CD4-positive, alpha-beta T cell treated with Interleukin-6 for 4 hours (primary cell): ENCODE data around the gene TRIM43.
"Not testable (repeated sequence)": the region's sequence is repeated elsewhere in the genome, so short reads cannot be mapped to it uniquely, and the experiment has no call there.

Source experiments
- DNase-seq: peaks from one replicate; pipeline ENCODE4 v3.0.0-alpha.2; 2020; ENCODE audit warnings: mixed read lengths

Gene TRIM43

DNA sequence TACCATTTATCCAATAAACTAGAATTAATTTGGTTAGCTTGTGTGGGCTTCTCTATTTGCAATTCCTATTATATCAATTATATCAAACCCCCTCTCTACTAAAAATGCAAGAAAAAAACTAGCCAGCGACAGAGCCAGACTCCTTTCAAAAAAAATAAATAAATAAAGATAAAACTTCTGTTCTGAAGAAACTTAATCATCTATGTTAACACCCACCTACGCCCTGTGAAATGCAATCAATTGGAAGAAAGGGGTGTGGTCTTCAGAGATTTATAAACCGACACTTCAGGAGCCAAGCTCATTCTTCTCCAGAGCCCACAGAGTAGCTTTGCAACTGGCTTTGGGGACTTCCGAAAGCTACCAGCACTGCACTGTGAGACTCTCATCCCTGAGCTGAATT, at the start of gene TRIM43:
TSS of gene TRIM43 (plus strand) at position 301 of the 400 bp plus-strand sequence. CDS start 2,023 bp downstream, outside the sequence.
- not testable (repeated sequence) for DNase-seq

DNA sequence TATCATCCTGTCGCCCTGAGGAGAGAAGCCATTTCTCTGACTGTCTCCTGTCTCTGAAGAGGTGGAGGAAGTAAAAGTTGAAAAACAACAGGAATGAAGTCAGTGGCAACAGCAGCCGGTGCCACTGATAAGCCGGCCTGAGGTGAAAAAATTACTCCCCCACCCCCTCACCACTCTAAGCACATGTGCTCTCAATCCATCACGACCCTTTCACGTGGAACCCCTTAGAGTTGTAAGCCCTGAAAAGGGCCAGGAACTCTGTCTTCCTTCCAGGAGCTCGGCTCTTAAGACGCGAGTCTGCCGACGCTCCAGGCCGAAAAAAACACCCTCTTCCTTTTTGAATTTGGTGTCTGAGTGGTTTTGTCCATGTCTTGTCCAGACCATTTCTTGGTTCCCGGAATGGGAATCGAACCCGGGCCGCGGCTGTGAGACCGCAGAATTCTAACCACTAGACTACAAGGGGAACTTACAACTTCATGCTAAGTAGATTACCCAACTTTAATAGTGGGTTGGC, 40.7 kb upstream of the TRIM43 start:
- no peak for DNase-seq

DNA sequence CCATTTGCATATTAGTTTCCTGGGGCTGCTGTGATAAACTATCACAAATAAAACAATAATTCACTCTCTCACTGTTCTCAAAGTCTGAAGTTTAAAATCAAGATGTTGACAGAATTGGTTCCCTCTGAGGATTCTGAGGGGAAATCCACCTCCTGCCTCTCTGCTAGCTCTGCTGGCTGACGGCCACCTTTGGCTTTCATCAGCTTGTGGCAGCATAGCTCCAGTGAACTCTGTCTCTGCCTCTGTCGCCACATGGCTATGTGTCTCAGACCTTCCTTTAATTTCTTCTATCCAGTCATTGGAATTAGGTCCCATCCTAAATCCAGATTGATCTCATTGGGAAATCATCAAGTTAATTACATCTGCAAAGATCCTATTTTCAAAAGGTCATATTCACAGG, 38.9 kb upstream of the TRIM43 start:
- DNase-seq = no peak

DNA sequence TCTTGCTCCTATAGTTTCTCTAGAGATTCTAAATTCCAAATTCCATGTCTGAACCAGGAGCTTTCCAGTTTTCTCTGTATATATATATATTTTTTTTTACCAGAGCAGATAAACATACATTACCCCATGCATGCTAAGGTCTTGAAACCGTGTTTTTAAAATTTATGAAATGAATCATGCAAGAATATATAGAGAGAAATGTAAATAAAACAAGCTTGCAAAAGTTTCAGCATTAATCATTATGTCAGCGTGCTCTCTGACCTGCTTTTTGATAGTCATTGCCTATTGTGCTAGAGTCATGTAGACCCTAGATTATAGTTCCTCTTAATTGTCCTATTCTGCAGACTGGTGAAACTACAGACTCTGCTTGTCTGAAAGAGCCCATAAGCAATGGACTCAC, 22.6 kb upstream of the TRIM43 start:
- no peak for DNase-seq

- no peak for DNase-seq
Measured at GRCh38 chr2:95573866-95574265, 17.9 kb upstream of the TRIM43 start.

DNA sequence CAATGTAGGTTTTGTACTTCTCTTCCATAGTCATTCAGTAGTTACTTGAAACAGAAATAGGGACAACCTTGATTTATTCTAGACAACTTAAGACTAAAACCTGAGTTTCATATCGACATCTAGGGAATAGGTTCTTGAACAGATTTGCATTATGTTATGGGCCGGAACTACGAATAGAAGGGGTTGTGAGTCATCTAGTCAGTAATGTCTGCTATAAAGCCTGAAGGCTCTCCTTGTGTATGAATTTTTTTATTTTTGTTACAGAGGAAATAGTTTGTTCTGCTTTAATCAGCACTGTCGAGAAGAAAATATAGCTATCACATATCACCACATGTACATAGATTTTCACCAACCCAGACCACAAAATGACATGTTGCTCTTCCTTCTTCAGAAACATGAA, 17.3 kb upstream of the TRIM43 start:
- no peak for DNase-seq

DNA sequence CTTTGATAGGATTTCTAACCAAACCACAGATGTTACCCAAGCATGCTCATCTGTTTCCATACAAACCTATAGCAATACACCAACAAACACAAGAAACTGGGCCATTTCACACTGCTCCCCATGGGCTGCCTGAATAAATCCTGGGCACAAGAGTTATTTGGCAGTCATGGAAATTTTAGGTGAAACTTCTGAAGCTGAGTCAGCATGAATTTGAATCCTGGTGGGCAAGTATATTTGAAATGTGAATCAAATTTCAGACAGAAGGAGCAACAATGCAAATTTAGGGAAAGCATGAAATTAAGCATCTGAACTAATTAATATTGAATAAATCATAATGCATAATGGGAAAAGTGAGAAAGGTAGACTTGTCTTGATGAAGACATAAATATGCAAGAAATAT, 15.9 kb upstream of the TRIM43 start:
- DNase-seq = no peak

- DNase-seq = no peak
Measured at GRCh38 chr2:95578539-95578938, 13.3 kb upstream of the TRIM43 start.

- DNase-seq = not testable (repeated sequence)
Measured at GRCh38 chr2:95583545-95583944, 8.3 kb upstream of the TRIM43 start.

DNA sequence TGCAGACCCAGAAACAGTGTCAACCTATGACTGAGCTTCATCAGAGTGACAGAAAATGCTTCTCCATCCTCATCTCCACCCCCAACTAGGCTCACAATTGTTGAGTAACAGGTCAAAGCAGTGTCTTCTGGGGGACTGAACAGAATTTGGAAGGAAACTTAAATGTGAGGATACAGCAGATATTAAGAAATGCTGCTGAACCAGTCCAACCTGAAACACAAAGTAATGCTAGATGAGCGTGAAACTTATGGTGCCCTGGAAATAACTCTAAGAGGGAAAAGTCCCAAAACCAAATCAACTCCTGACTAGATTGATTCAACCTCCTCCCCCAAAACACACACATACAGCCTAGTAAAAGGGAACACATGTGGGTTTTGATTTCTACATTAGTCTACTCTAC, 7.5 kb upstream of the TRIM43 start:
- DNase-seq = not testable (repeated sequence)

DNA sequence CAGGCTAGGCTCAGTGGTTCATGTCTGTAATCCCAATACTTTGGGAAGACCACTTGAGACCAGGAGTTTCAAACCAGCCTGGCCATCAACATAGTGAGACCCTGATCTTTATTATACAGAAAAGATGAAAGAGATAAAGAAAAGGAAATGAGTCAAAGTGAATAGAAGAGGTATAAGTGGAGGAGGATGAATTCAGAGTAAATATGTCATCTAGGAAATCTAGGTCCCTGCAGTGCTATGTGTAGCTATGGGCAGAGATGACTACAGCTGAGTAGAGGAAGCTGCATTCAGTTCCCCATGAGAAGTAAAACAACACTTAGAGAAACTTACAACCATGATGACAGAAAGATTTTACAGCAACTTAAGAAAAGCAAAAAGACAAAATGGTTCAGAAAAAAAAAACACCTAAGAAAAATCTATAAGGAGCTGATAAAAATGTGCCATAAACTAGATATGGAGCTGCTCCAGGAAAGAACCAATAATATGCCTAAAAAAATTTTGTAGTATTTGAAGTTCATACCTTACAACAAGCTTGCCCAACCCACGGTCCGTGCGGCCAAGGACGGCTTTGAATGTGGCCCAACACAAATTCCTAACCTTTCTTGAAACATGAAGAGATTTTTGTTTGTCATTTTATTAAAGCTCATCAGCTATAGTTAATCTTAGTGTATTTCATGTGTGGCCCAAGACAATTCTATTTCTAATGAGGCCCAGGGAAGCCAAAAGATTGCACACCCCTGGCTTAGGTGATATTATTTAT, 1.8 kb upstream of the TRIM43 start:
- DNase-seq = not testable (repeated sequence)

DNA sequence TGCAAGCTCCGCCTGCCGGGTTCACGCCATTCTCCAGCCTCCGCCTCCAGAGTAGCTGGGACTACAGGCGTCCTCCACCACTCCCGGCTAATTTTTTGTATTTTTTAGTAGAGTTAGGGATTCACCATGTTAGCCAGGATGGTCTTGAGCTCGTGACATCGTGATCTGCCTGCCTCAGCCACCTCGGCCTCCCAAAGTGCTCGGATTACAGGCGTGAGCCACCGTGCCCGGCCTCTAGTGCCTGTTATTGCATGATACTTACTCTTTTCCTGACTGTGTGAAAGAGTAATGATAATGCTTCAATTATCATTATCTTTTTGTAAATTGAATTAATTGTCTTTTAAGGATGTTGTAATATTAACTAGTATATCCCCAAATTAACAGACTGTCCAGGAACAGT, 1.2 kb downstream of the TRIM43 start:
- not testable (repeated sequence) for DNase-seq

DNA sequence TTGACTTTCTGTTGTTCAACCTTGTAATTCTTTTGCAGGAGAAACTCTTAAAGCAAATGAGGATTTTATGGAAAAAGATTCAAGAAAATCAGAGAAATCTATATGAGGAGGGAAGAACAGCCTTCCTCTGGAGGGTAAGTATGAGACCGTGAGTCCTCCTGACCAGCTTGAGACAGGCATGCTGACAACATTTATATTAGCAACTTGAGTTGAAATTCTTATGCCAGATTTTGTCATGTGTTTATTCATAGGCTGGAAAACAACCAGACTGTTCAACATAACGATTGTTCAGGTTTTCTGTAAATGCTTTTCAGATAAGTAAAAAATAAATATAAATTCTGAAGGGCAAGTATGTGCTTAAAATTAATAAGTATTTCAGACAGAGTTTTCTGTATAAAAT, 3.2 kb downstream of the TRIM43 start:
- DNase-seq = not testable (repeated sequence)

- DNase-seq = not testable (repeated sequence)
Measured at GRCh38 chr2:95601301-95601700, 9.5 kb downstream of the TRIM43 start.

DNA sequence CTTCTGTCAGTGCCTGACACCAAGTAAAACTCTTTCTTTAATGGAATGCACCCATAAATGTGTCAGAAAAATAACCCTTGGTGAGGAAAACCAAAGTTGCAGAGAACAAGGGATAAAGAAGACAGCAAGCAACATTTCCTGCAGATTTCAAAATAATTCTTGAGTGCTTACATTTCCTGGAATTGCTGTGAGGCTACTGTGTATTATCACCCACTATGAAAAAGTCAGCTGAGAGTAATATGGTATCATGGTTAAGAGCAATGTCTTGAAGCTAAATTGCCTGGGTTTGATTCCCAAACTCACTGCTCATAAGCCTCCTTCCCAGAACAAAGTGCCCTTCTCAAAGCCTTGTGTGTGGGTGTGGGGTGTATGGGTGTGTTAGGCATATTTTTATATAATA, 10.3 kb downstream of the TRIM43 start:
- DNase-seq = not testable (repeated sequence)

DNA sequence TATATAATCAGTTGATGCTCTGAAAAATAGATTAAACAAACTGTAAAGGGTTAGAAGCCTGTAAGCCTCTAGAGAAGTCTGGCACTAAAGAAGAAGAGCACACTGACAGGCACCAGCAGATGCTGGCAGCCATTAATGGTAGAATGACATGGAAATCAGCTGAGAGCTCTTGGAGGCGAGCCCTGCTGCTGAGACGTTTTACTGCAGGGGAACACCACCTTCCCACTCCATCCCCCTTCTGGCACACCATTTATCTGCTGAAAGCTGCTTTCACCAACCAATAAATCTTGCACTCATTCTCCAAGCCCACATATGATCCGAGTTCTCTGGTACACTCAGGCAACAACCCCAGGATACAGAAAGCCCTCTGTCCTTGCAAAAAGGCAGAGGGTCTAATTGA, 16.6 kb downstream of the TRIM43 start:
- DNase-seq = not testable (repeated sequence)

DNA sequence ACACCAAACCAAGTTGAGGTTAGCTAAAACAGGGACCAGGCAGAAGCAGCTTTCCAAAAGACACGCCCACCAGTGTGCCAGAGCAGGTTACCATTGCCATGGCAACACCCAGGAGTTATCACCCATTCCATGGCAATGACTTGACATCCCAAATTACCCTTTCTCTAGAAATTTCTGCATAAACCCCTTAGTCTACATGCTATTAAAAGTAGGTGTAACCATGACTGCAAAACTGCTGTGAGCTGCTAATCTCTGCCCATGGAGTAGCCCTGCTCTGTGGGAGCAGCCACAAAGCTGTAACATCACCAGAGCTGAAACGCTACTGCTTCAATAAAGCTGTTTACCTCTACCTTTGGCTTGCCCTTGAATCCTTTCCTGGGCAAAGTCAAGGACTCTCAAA, 18.0 kb downstream of the TRIM43 start:
- not testable (repeated sequence) for DNase-seq

- not testable (repeated sequence) for DNase-seq
Measured at GRCh38 chr2:95613048-95613447, 21.2 kb downstream of the TRIM43 start.

DNA sequence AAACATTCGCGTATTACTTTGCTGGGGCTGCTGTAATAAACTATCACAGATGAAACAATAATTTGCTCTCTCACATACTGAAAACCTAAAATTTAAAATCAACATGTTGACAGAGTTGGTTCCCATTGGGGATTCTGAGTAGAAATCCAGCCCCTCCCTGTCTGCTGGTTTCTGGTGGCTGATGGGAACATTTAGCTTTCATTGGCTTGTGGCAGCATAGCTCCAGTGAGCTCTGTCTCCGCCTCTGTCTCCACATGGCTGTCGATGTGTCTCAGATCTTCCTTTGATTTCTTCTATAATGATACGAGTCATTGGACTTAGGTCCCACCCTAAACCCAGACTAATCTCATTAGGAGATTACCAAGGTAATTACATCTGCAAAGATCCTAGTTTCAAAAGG, 30.9 kb downstream of the TRIM43 start:
- DNase-seq = not testable (repeated sequence)

GRCh38 chr2:95630987-95631386, 39.2 kb downstream of the TRIM43 start:
- not testable (repeated sequence) for DNase-seq

DNA sequence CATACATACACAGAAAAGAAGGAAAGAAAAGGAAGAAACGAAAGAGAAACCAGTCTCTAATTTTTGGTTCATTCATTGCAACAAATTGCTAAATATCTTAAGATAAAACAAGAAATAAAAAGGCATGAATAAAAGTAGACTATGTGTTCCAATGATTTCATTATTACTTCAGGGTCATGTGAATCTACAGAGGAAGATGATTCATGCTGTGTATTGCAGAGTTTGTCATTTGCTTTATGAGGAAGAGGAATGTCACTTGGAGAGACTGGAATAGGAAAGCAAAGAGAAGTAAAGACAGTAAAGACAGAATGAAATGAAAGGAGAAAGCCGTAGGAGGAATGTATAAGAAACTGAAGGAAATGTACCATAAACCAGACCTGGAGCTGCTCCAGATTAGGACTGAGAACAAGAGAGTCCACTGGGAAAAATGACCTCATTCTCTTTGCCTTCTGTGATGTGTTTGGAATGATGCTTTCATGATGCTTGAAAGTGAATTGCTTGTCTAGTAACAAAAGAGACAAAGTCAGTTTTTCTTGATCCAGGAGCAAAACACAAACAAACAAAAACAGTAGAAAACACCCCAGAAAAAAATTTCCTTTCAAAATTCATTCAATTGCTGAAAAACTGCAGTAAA, 41.9 kb downstream of the TRIM43 start:
- DNase-seq = not testable (repeated sequence)

GRCh38 chr2:95640515-95641288, 48.9 kb downstream of the TRIM43 start:
- DNase-seq = not testable (repeated sequence)

DNA sequence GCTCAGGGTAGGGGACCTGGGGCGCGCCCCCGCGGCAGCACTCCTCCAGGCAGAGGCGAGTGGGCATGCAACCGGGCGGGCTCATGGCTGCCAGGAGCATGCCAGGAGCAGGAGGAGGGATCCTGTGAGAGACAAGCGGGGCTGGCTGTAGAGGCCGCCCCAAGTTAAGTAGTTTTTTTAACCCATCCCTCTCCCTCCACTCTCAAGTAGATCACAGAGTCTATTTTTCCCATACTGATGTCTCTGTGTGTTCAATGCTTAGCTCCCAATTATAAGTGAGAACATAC, 49.4 kb downstream of the TRIM43 start:
- DNase-seq = not testable (repeated sequence)

DNA sequence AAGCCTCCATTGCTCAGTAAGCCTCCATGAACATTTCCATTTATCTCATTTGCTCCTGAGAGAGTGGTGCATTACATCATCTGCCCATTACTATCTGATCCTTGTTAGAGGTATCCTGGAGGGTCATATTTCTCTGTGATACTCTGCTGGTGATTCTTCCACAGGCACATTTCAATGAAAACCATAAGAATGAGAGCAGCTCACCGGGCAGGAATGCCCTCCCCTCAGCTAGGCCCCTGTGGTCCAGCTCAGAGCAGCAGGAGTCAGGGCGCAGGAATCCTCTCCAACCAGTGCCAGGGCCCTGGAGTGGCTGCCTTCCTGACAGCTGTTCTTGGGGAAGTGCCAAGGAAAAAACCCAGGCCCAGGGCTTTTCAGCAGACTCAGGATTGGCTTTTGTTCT, 50.0 kb downstream of the TRIM43 start:
- not testable (repeated sequence) for DNase-seq
